ENCODE measurements around the gene FAM20C.

FAM20C gene

DNA sequence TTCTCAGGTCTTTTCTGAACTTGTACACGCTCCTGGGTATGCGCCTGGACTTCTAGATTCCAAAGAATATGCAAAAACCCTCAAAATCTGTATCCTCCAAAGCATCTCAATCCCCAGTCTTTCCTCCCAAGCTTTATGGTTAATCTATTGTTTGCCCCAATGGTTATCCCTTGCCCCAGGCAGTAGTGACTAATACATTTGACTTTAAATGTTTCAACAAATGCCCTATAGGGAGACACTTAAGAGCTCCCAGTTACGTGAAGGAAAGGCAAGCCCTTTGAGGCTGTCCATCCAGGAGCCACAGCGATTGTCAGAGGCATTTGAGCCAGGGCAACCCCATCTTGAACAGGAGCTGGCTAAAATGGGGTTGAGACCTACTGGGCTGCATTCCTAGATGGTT lies 84.9 kb downstream of the FAM20C start:
- no peak for DNase-seq

DNA sequence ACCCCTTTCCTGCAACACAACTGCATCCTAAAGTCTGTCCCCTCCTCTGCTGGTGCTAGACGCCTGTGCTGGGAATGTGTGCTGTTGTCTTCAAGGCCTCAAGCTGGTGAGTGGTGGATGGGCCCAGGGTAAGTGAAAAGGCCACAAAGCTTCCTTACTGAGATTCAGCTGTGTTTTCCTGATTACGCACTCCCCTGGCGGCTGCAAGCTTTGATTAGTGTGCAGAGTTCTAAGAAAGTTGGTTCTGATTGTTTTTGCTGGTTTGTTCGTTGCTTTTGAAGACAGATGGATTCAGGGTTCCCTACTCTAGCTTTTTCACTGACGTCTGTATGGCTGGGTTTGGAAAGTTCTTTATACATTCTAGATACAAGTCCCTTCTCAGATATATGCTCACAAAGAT lies 85.7 kb downstream of the FAM20C start:
- no peak for DNase-seq

DNA sequence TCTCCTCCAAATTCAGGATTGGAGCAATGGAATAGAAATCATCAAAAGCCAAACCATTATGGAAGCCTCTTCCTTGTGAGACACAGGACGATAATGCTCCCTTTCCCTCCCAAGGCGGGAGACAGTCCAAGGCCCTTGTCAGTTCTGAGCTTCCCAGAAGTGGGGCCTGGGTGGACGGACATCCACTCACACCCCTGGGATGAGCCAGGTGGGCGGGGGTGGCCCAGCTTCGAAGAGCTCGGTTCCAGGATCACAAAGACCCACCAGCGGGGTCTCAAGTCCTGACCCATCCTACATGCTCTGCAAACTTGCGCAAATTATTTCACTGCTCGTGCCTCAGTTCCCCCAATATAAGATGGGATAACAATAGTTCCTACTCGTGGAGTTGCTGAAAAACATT lies 87.5 kb downstream of the FAM20C start:
- DNase-seq, result no peak

GRCh38 chr7:280461-280860 lies 88.1 kb downstream of the FAM20C start:
- DNase-seq, result no peak

GRCh38 chr7:281637-282036 lies 89.3 kb downstream of the FAM20C start:
- DNase-seq, result no peak

DNA sequence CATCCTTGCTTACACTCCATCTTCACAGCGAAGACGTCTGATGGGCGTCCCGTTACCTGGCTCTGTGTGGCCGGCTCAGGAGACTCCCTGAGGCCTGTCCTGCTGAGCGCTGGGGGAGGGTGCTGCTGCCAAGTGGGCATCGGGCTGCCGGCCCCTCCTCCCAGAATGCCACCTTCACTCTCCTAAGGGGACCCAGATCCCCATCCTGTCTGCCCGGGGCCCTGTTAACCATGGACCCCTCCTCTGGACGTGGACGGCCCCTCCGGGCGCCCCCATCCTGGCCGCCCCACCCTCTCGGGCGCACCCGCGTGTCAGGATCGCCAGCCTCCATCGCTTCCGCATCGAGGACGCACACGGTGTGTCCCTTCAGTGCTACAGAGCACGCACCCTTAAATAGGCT lies 90.2 kb downstream of the FAM20C start:
- DNase-seq, result no peak

GRCh38 chr7:284762-285722 lies 92.7 kb downstream of the FAM20C start:
- no peak for DNase-seq

- no peak for DNase-seq
These were observed 93.4 kb downstream of the FAM20C start for GRCh38 chr7:285731-286130.

DNA sequence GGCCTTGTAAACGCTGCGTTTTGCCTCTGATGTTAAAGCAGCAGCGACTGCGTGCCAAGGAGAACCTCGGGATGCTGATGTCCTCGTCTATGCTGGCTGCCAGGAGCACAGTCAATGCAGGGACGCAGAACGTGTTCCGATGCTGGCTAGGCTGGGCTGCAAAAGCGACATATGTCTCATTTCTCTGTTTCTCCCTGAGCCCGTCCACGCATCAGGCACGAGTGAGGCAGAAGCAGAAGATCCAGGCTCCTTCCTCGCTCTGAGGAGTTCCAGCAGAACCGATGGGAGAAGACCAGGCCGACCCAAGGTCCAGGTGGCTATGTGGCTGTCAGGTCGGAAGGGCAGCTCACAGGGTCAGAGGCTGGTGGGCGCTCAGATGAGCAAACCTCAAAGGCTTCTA lies 93.9 kb downstream of the FAM20C start:
- no peak for DNase-seq

DNA sequence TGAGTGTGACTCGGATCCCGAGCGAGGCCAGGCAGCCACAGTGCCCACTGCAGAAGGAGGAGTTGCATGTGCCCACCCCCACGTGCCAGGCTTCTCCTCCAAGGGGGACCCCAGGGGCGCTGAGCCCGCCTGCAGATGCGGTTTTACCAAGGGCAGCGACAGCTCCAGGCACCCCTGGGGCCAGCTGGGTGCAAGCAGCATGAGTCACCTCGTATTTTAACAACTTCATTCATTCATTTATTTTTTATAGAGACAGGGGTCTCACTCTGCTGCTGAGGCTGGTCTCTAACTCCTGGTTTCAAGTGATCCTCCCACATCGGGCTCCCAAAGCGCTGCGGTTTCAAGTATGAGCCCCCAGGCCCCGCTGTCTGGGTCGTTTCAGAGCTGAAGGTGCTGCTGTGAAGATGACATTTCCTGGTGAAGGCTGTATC lies 96.3 kb downstream of the FAM20C start:
- DNase-seq, result no peak

- no peak for DNase-seq
These were observed 96.9 kb downstream of the FAM20C start for GRCh38 chr7:289209-289755.

GRCh38 chr7:289756-290553 lies 97.6 kb downstream of the FAM20C start, which contains the start of gene FOXL3:
FOXL3 (plus strand) TSS chr7:290170; CDS start chr7:290170, 0 bp downstream.
- DNase-seq, result no peak

GRCh38 chr7:290554-291372 lies 98.4 kb downstream of the FAM20C start:
- no peak for DNase-seq

- no peak for DNase-seq
These were observed 99.2 kb downstream of the FAM20C start for GRCh38 chr7:291373-292092.

- DNase-seq, result no peak
These were observed 99.9 kb downstream of the FAM20C start for GRCh38 chr7:292226-292625.

DNA sequence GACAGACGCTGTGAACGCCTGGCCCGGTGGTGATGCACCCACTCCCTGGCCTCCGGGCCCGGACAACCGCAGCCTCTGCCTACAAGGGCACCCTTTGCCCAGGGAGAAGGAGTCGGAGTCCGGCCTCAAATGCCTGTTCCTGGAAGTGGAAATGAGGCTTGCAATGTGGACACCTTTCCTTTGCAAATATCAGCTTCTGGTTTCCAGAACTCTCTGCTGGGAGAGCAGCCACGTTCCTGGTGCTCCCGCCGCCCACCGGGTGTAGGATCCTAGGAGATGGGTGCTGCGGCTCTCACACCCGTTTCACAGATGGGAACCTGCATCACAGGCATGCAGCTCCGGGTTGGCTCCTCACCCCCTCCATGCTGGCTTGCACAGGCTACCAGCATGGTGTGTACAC lies 100.5 kb downstream of the FAM20C start:
- DNase-seq, result no peak

GRCh38 chr7:293681-294439 lies 101.5 kb downstream of the FAM20C start:
- no peak for DNase-seq

- DNase-seq, result no peak
These were observed 102.2 kb downstream of the FAM20C start for GRCh38 chr7:294440-295154.

DNA sequence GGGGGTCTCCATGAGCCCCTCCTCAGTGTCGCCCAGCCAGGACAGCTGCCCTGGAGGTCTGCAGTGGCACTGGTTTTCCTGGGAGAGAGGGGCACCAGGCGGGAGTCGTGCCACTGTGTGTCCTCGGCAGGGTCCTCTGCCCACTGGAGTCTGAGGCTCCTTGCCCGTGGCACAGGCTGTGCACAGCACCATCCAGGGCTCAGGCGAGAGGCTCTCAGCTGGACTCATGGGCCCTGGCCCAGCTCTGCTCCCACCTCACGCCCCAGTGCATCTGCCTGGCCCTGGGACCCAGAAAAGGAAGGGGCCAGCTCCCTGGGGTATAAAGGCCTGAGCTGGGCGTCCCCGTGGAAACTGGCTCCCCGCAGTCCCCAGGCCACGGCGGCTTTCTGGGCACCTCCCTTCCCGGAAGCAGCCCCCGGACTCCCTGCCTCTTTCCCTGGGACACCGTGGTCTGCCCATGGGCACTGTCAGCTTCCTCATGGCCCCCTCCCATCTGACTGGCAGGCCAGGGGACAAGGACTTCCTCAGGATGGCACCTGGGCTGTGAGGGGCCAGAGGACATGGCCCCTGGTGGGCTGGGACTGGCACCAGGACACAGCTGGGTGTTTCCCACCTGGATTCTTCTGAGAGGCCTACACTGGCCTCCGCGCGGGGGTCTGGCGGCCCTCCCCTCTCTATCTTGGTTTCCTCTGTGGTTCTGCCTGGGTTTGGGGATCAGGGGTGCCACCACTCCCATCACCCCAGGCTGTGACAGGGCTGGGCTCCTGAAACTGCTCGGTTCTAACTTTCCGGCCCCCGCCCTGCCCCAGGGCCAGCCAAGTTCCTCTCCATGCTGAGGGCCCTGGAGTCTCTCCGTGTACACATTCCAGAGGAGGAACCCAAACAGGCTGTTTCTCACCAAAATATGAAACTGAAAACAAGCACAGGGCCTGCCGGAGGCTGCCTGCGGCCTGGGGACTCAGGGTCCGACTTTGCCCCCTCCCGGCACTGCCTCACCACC lies 103.1 kb downstream of the FAM20C start:
- DNase-seq, result no peak

Measured in fibroblast of skin of abdomen (primary cell).